IPS DF 4.7 (cell line): ENCODE results near the gene TSPAN17.

Experiments used
- DNase-seq: peaks from one replicate; pipeline ENCODE4 v3.0.0-alpha.2; 2013; ENCODE audit warnings: low spot score; ENCODE audit errors: extremely low read depth

The TSPAN17 gene

GRCh38 chr5:176659860-176660461, 12.7 kb downstream of the TSPAN17 start:
- no peak for DNase-seq

- DNase-seq, result no peak
Observed at GRCh38 chr5:176660530-176660859, 13.2 kb downstream of the TSPAN17 start.

GRCh38 chr5:176660860-176661641, 13.8 kb downstream of the TSPAN17 start:
- DNase-seq, result peak; percentile 56

- DNase-seq, result no peak
Observed at GRCh38 chr5:176661676-176662075, 14.4 kb downstream of the TSPAN17 start.

- DNase-seq, result no peak
Observed at GRCh38 chr5:176662371-176663333, 15.4 kb downstream of the TSPAN17 start.

GRCh38 chr5:176663566-176663965, 16.3 kb downstream of the TSPAN17 start:
- no peak for DNase-seq

GRCh38 chr5:176664479-176664878, 17.2 kb downstream of the TSPAN17 start:
- no peak for DNase-seq

GRCh38 chr5:176664886-176665285, 17.6 kb downstream of the TSPAN17 start:
- no peak for DNase-seq

GRCh38 chr5:176665517-176665916, 18.2 kb downstream of the TSPAN17 start:
- no peak for DNase-seq

- DNase-seq, result no peak
Observed at GRCh38 chr5:176667637-176668036, 20.4 kb downstream of the TSPAN17 start.

GRCh38 chr5:176670449-176670848, 23.2 kb downstream of the TSPAN17 start:
- DNase-seq, result no peak

GRCh38 chr5:176671399-176671798, 24.1 kb downstream of the TSPAN17 start:
- no peak for DNase-seq

- DNase-seq, result no peak
Observed at GRCh38 chr5:176671890-176672747, 24.8 kb downstream of the TSPAN17 start.

GRCh38 chr5:176673651-176674583, 26.6 kb downstream of the TSPAN17 start:
- DNase-seq, result no peak

GRCh38 chr5:176674799-176675198, 27.5 kb downstream of the TSPAN17 start:
- no peak for DNase-seq

- DNase-seq, result no peak
Observed at GRCh38 chr5:176675676-176676360, 28.5 kb downstream of the TSPAN17 start.

GRCh38 chr5:176676361-176676824, 29.1 kb downstream of the TSPAN17 start:
- no peak for DNase-seq

- no peak for DNase-seq
Observed at GRCh38 chr5:176677209-176677939, 30.1 kb downstream of the TSPAN17 start.

- DNase-seq, result no peak
Observed at GRCh38 chr5:176678584-176678983, 31.3 kb downstream of the TSPAN17 start.
